Measurements from ENCODE around the gene DPP7.

DPP7 gene

DNA sequence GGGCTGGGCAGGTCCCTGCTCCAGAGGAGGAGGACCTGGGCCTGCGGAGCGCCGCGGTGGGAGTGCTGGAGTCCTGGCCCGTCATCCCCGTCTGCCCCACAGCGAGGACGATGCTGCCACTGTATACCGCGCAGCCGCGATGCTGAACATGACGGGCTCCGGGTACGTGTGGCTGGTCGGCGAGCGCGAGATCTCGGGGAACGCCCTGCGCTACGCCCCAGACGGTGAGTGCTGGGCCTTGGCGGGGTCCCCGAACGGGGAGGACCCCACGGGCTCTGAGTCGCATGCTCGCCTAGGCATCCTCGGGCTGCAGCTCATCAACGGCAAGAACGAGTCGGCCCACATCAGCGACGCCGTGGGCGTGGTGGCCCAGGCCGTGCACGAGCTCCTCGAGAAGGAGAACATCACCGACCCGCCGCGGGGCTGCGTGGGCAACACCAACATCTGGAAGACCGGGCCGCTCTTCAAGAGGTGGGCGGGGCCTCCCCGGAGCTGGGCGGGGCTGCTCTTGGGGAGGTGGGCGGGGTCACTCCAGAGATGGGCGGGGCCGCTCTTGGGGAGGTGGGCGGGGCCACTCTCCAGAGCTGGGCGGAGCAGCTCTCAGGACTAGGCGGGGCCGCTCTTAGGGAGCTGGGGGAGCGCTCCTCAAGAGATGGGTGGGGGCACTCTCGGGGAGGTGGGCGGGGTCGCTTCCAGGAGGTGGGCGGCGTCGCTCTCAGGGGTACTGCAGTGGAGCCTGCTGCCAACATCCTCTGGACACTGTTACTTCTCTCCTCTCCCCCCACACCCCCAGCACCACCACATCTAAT lies 42.2 kb upstream of the DPP7 start:
- POLR2A ChIA-PET = interaction anchor here (0.5 to 2.3 kb wide), 12 partner anchors 11 to 84 kb away, joined by 3 to 12 read pairs (median 4); partner anchors contain the start of genes LRRC26, MAN1B1 and TUBB4B
- no peaks in the 10 kb centered on the region for H3K4me1 ChIP-seq (ENCODE audit: control insufficient read depth, insufficient read depth, low read length)
- H3K36me3 ChIP-seq (ENCODE audit: control insufficient read depth in 2 of 2, insufficient read depth in 1 of 2, low read length in 2 of 2) = no peaks in the 10 kb centered on the region
- H3K4me3 ChIP-seq (ENCODE audit: low read depth, low read length) = no peak overlapping the region
- CTCF ChIA-PET = interaction anchor here (1.0 to 1.1 kb wide), 2 partner anchors 71 to 80 kb away, joined by 3 read pairs; partner anchors contain the start of gene RNF224
- H3K9me3 ChIP-seq (ENCODE audit: control insufficient read depth, insufficient read depth, low read depth, low read length) = no peaks in the 10 kb centered on the region
- no peak overlapping the region for H3K27ac ChIP-seq (ENCODE audit: extremely low read depth, low read depth, low read length)
- TF ChIP-seq ZNF280D (tag by site-specific recombination; IDR thresholded peaks at IDR 0.05) (no peak), ZBTB10 (tag by site-specific recombination; IDR thresholded peaks at IDR 0.05) (no peak), SP3 (tag by site-specific recombination; IDR thresholded peaks at IDR 0.05) (peak; percentile 73), ZFP37 (tag by site-specific recombination; IDR thresholded peaks at IDR 0.05) (no peak), ZNF837 (tag by site-specific recombination; IDR thresholded peaks at IDR 0.05) (no peak), ZFHX2 (tag by site-specific recombination; conservative IDR thresholded peaks at IDR 0.05) (peak; percentile 85), GLI2 (tag by site-specific recombination; IDR thresholded peaks at IDR 0.05; ENCODE audit: borderline replicate concordance, low read depth) (no peak), ZNF580 (tag by site-specific recombination; IDR thresholded peaks at IDR 0.05) (no peak), PBX3 (CRISPR knock-in tag; IDR thresholded peaks at IDR 0.05) (no peak), HOXA7 (CRISPR knock-in tag; IDR thresholded peaks at IDR 0.05; ENCODE audit: borderline replicate concordance) (no peak), SP7 (tag by site-specific recombination; IDR thresholded peaks at IDR 0.05) (no peak), ZBTB20 (tag by site-specific recombination; IDR thresholded peaks at IDR 0.05) (no peak), ZNF114 (tag by site-specific recombination; IDR thresholded peaks at IDR 0.05) (no peak), BCL11B (tag by site-specific recombination; IDR thresholded peaks at IDR 0.05; ENCODE audit: low read depth) (no peak), PRDM1 (tag by site-specific recombination; IDR thresholded peaks at IDR 0.05) (no peak), ZNF132 (tag by site-specific recombination; IDR thresholded peaks at IDR 0.05; ENCODE audit: borderline replicate concordance) (no peak), RBAK (tag by site-specific recombination; IDR thresholded peaks at IDR 0.05) (no peak), ZNF214 (tag by site-specific recombination; IDR thresholded peaks at IDR 0.05; ENCODE audit: borderline replicate concordance) (no peak), ZNF354C (tag by site-specific recombination; IDR thresholded peaks at IDR 0.05; ENCODE audit: borderline replicate concordance, low read depth) (no peak), ZNF792 (tag by site-specific recombination; IDR thresholded peaks at IDR 0.05) (no peak), ZNF23 (tag by site-specific recombination; IDR thresholded peaks at IDR 0.05; ENCODE audit: borderline replicate concordance) (no peak), MYNN (tag by site-specific recombination; IDR thresholded peaks at IDR 0.05; ENCODE audit: borderline replicate concordance) (no peak), ZNF175 (tag by site-specific recombination; IDR thresholded peaks at IDR 0.05) (no peak), GFI1B (tag by site-specific recombination; IDR thresholded peaks at IDR 0.05) (no peak), KLF8 (tag by site-specific recombination; IDR thresholded peaks at IDR 0.05) (peak; percentile 86; the same call in 1 of the 2 replicates)
- TF ChIP-seq, protein P1, sequence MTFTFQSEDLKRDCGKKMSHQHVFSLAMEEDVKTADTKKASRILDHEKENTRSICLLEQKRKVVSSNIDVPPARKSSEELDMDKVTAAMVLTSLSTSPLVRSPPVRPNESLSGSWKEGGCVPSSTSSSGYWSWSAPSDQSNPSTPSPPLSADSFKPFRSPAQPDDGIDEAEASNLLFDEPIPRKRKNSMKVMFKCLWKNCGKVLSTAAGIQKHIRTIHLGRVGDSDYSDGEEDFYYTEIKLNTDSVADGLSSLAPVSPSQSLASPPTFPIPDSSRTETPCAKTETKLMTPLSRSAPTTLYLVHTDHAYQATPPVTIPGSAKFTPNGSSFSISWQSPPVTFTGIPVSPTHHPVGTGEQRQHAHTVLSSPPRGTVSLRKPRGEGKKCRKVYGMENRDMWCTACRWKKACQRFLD (tag by site-specific recombination; IDR thresholded peaks at IDR 0.05) = no peak
- TF ChIP-seq, protein P2, sequence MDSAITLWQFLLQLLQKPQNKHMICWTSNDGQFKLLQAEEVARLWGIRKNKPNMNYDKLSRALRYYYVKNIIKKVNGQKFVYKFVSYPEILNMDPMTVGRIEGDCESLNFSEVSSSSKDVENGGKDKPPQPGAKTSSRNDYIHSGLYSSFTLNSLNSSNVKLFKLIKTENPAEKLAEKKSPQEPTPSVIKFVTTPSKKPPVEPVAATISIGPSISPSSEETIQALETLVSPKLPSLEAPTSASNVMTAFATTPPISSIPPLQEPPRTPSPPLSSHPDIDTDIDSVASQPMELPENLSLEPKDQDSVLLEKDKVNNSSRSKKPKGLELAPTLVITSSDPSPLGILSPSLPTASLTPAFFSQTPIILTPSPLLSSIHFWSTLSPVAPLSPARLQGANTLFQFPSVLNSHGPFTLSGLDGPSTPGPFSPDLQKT (IDR thresholded peaks at IDR 0.05; ENCODE audit: borderline replicate concordance, low read depth, low read length) = no peak
